HepG2 (cell line): ENCODE results near the gene TTLL8. TPM values are rescaled to one million over a fixed set of nuclear protein-coding genes. Genes with fewer than 3 reads are reported as not detected.

ENCODE experiments used
- ATAC-seq: fragments of 200-7000 bp; cut with Tn5 transposase; 3 replicates; pipeline ENCODE4 v1.9.1; 2020; ENCODE audit warnings: mild to moderate bottlenecking, moderate library complexity
- BruUV-seq: library from RNA; stranded (reverse); fragments of 400-500 nt; replicated peaks from 2 replicates; lab custom pipeline; 2021; lab: Mats Ljungman, UMichigan
- CTCF ChIA-PET: fragments of 300-600 bp; formaldehyde crosslinking; extraction: SDS; loops from one replicate; lab custom pipeline; 2021; ENCODE audit warnings: low total read pairs, inconsistent platforms, low intra/inter-chr PET ratio; lab: Yijun Ruan, JAX
- POLR2A ChIA-PET: fragments of 350-600 bp; sonication (Branson Sonifier 250); formaldehyde crosslinking; loops from one replicate; lab custom pipeline; 2020; ENCODE audit warnings: antibody characterized with exemption, inconsistent platforms; lab: Yijun Ruan, JAX
- DNase-seq: peaks from one replicate; pipeline ENCODE4 v3.0.0-alpha.2; 2015; ENCODE audit warnings: low spot score
- FAIRE-seq: peaks from 3 replicates; lab custom pipeline; 2011; peaks lifted over from hg19 to GRCh38; lab: Jason Lieb, UNC
- H2AFZ ChIP-seq: one replicate; pipeline ENCODE4 v1.6.1; 2011; ENCODE audit warnings: low read length, inconsistent platforms
- H3K27ac ChIP-seq: fragments of 300-600 bp; 3 replicates; pipeline ENCODE4 v1.8.0; 2011; ENCODE audit warnings: mixed run types, mild to moderate bottlenecking, mixed read lengths, low read length, inconsistent platforms; ENCODE audit not compliant: insufficient read depth; ENCODE audit errors: extremely low read length
- H3K27me3 ChIP-seq, 2 experiments: fragments of 200-600 bp in 1 of 2; 2 replicates in 1 of 2; 3 replicates in 1 of 2; pipeline versions ENCODE4 v1.6.0 to v1.8.0; 2011; ENCODE audit warnings: low read length in 2 of 2, mild to moderate bottlenecking in 2 of 2, moderate library complexity in 2 of 2, inconsistent platforms in 1 of 2; ENCODE audit not compliant: insufficient read depth in 2 of 2, control insufficient read depth in 1 of 2
- H3K36me3 ChIP-seq, 2 experiments: fragments of 200-600 bp in 1 of 2; replicated peaks in 1 of 2; 2 replicates in 1 of 2; 3 replicates in 1 of 2; pipeline versions ENCODE4 v1.5.1 to v1.8.0; 2011; ENCODE audit warnings: low read length in 2 of 2, inconsistent platforms in 1 of 2; ENCODE audit not compliant: insufficient read depth in 2 of 2, control insufficient read depth in 1 of 2
- H3K4me1 ChIP-seq: 2 replicates; pipeline ENCODE4 v1.5.1; 2012; ENCODE audit warnings: low read length, inconsistent platforms; ENCODE audit not compliant: insufficient read depth
- H3K4me2 ChIP-seq: 2 replicates; pipeline ENCODE4 v1.6.0; 2011; ENCODE audit warnings: low read depth, low read length, inconsistent platforms
- H3K4me3 ChIP-seq, 3 experiments: fragments of 200-600 bp in 1 of 3; sonication (generic), shearing (Covaris generic) in 1 of 3; replicated peaks in 1 of 3; 2 replicates each; pipeline ENCODE4 v1.5.1; 2011 to 2016; ENCODE audit warnings: low read length in 3 of 3, inconsistent platforms in 2 of 3, low read depth in 2 of 3, mild to moderate bottlenecking in 2 of 3, control low read depth in 1 of 3, mixed read lengths in 1 of 3; ENCODE audit not compliant: insufficient read depth in 1 of 3
- H3K79me2 ChIP-seq: one replicate; pipeline ENCODE4 v1.6.1; 2011; ENCODE audit warnings: low read length, inconsistent platforms; ENCODE audit not compliant: insufficient read depth
- H3K9ac ChIP-seq: 2 replicates; pipeline ENCODE4 v1.6.0; 2011; ENCODE audit warnings: mild to moderate bottlenecking, low read depth, low read length, inconsistent platforms; ENCODE audit not compliant: insufficient read depth
- H3K9me3 ChIP-seq: 2 replicates; pipeline ENCODE4 v1.5.1; 2012; ENCODE audit warnings: mild to moderate bottlenecking, low read length
- H4K20me1 ChIP-seq: 2 replicates; pipeline ENCODE4 v1.6.0; 2011; ENCODE audit warnings: inconsistent platforms, mild to moderate bottlenecking, low read length, moderate library complexity; ENCODE audit not compliant: insufficient read depth
- ATAD3A ChIP-seq: sonication (generic); formaldehyde crosslinking; IDR thresholded peaks from 2 replicates; pipeline ENCODE4 v1.4.0; 2020; ENCODE audit warnings: missing genetic modification reagents
- ATF7-NPFF ChIP-seq: sonication (generic); formaldehyde crosslinking; IDR thresholded peaks from 2 replicates; pipeline ENCODE4 v1.8.1; 2023; ENCODE audit warnings: mild to moderate bottlenecking, low read depth, missing genetic modification reagents, moderate library complexity
- CENPT ChIP-seq: sonication (generic); formaldehyde crosslinking; IDR thresholded peaks from 2 replicates; pipeline ENCODE4 v1.8.0; 2022; ENCODE audit warnings: low read depth, mild to moderate bottlenecking, moderate library complexity, missing genetic modification reagents
- FOXJ3 ChIP-seq: sonication (generic); formaldehyde crosslinking; IDR thresholded peaks from 2 replicates; pipeline ENCODE4 v1.4.0; 2020; ENCODE audit warnings: missing genetic modification reagents, mild to moderate bottlenecking, borderline replicate concordance
- FUBP1 ChIP-seq: sonication (generic); formaldehyde crosslinking; IDR thresholded peaks from 2 replicates; pipeline ENCODE4 v1.5.1; 2020; ENCODE audit warnings: missing genetic modification reagents, mild to moderate bottlenecking, borderline replicate concordance
- GPN1 ChIP-seq: sonication (generic); formaldehyde crosslinking; IDR thresholded peaks from 2 replicates; pipeline ENCODE4 v1.5.1; 2020; ENCODE audit warnings: missing genetic modification reagents, borderline replicate concordance
- NAIF1 ChIP-seq: sonication (generic); formaldehyde crosslinking; IDR thresholded peaks from 2 replicates; pipeline ENCODE4 v1.5.0; 2020; ENCODE audit warnings: mild to moderate bottlenecking, missing genetic modification reagents, borderline replicate concordance
- ONECUT2 ChIP-seq: sonication (generic); formaldehyde crosslinking; IDR thresholded peaks from 2 replicates; pipeline ENCODE4 v1.4.0; 2020; ENCODE audit warnings: missing genetic modification reagents
- ZNF570 ChIP-seq: sonication (generic); formaldehyde crosslinking; IDR thresholded peaks from 2 replicates; pipeline ENCODE4 v1.4.0; 2020; ENCODE audit warnings: mild to moderate bottlenecking, missing genetic modification reagents, borderline replicate concordance
- ZNF704 ChIP-seq: sonication (generic); formaldehyde crosslinking; IDR thresholded peaks from 2 replicates; pipeline ENCODE4 v1.8.1; 2023; ENCODE audit warnings: mild to moderate bottlenecking, inconsistent platforms, moderate library complexity, missing genetic modification reagents, borderline replicate concordance
- ZNF772 ChIP-seq: sonication (generic); formaldehyde crosslinking; IDR thresholded peaks from 2 replicates; pipeline ENCODE4 v1.5.0; 2020; ENCODE audit warnings: mild to moderate bottlenecking, missing genetic modification reagents
- ZSCAN12 ChIP-seq: sonication (generic); formaldehyde crosslinking; IDR thresholded peaks from 2 replicates; pipeline ENCODE4 v1.9.0; 2021; ENCODE audit warnings: mild to moderate bottlenecking, missing genetic modification reagents
- WGBS: methylation state at CpG from one replicate; pipeline ENCODE4 v1.1.6; 2017; ENCODE audit warnings: low lambda C conversion rate; 5-methylcytosine and 5-hydroxymethylcytosine counted together
- in situ Hi-C: cut with HindIII; loops from 2 replicates; pipeline ENCODE4 v1.10.0; 2017; ENCODE audit warnings: low pct_unique_long_range_greater_than_20kb; ENCODE audit not compliant: extremely low pct_ligation_motif_present
- intact Hi-C: fragments of 100-400 bp; cut with micrococcal nuclease; formaldehyde crosslinking; loops from one replicate; pipeline ENCODE4 v1.10.0; 2022; ENCODE audit not compliant: unreplicated experiment
- polyA plus RNA-seq, 8 experiments: library from polyadenylated mRNA; depleted of rRNA in 3 of 8; stranded (reverse) in 7 of 8; unstranded in 1 of 8; fragments of >200 nt; fragmentation: Illumina TruSeq in 4 of 8; extraction: Trizol in 4 of 8; gene quantifications; 2 replicates each; pipeline versions ENCODE4 v1.2.1 to v1.2.3, GENCODE V29; 2011 to 2016; ENCODE audit warnings: low read depth in 4 of 8, missing spikeins in 1 of 8, mixed read lengths in 1 of 8; ENCODE audit not compliant: insufficient read depth in 1 of 8
- total RNA-seq, 5 experiments: library from RNA; depleted of rRNA; stranded (reverse); fragments of >200 nt; fragmentation: Illumina TruSeq; extraction: Trizol; gene quantifications; 2 replicates each; pipeline ENCODE4 v1.2.3, GENCODE V29; 2016; ENCODE audit warnings: low read depth in 1 of 5
- TF ChIP-seq, protein P1 (sequence below): sonication (generic); formaldehyde crosslinking; IDR thresholded peaks from 2 replicates; pipeline ENCODE4 v1.4.0; 2020; ENCODE audit warnings: low read depth, missing genetic modification reagents
- TF ChIP-seq, protein P2 (sequence below): sonication (generic); formaldehyde crosslinking; conservative IDR thresholded peaks from 2 replicates; pipeline ENCODE4 v1.8.1; 2023; ENCODE audit warnings: missing genetic modification reagents

TTLL8 gene
- total and polyA plus RNA-seq, 2 of the 13 experiments (the other 11 are each of a cell fraction or from before 2014, with no cell fraction given), result not detected

GRCh38 chr22:50082197-50082715 is 24.2 kb upstream of the TTLL8 start:
- Histone ChIP-seq H4K20me1 (no peaks in the 10 kb centered on the region), H3K4me3 (no peak overlapping the region), H3K4me2 (no peak overlapping the region), H3K27ac (no peak overlapping the region), H3K9ac (no peak overlapping the region), H2AFZ (no peak overlapping the region), H3K27me3 (peaks cover 3 to 48% of the 10 kb centered on the region in 2 experiments; a peak in 4 of 5 replicates), H3K79me2 (no peaks in the 10 kb centered on the region), H3K9me3 (no peaks in the 10 kb centered on the region), H3K36me3 (no peaks in the 10 kb centered on the region), H3K4me1 (peaks cover 24% of the 10 kb centered on the region)
- no TSS peak for BruUV-seq
- ChIA-PET CTCF (no interaction called here), POLR2A (no interaction called here)
- no peak for FAIRE-seq
- peak; percentile 27; the same call in 2 of the 3 replicates for ATAC-seq
- in situ Hi-C loops, result no loop called here
- DNase-seq, result no peak
- intact Hi-C loops, result no loop called here
- 54% methylated on average over 10 of the region's 18 CpGs for WGBS
- TF ChIP-seq ONECUT2 (CRISPR knock-in tag) (no peak), FOXJ3 (CRISPR knock-in tag) (no peak), CENPT (CRISPR knock-in tag) (no peak), ZNF772 (CRISPR knock-in tag) (no peak), ZNF570 (CRISPR knock-in tag) (no peak), ATAD3A (CRISPR knock-in tag) (no peak), ZSCAN12 (CRISPR knock-in tag) (no peak), ATF7-NPFF (no peak), ZNF704 (CRISPR knock-in tag) (no peak), FUBP1 (CRISPR knock-in tag) (no peak), NAIF1 (CRISPR knock-in tag) (no peak), GPN1 (CRISPR knock-in tag) (no peak)
- TF ChIP-seq, protein P1, sequence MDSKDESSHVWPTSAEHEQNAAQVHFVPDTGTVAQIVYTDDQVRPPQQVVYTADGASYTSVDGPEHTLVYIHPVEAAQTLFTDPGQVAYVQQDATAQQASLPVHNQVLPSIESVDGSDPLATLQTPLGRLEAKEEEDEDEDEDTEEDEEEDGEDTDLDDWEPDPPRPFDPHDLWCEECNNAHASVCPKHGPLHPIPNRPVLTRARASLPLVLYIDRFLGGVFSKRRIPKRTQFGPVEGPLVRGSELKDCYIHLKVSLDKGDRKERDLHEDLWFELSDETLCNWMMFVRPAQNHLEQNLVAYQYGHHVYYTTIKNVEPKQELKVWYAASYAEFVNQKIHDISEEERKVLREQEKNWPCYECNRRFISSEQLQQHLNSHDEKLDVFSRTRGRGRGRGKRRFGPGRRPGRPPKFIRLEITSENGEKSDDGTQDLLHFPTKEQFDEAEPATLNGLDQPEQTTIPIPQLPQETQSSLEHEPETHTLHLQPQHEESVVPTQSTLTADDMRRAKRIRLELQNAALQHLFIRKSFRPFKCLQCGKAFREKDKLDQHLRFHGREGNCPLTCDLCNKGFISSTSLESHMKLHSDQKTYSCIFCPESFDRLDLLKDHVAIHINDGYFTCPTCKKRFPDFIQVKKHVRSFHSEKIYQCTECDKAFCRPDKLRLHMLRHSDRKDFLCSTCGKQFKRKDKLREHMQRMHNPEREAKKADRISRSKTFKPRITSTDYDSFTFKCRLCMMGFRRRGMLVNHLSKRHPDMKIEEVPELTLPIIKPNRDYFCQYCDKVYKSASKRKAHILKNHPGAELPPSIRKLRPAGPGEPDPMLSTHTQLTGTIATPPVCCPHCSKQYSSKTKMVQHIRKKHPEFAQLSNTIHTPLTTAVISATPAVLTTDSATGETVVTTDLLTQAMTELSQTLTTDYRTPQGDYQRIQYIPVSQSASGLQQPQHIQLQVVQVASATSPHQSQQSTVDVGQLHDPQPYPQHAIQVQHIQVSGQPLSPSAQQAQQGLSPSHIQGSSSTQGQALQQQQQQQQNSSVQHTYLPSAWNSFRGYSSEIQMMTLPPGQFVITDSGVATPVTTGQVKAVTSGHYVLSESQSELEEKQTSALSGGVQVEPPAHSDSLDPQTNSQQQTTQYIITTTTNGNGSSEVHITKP, result no peak
- TF ChIP-seq, protein P2, sequence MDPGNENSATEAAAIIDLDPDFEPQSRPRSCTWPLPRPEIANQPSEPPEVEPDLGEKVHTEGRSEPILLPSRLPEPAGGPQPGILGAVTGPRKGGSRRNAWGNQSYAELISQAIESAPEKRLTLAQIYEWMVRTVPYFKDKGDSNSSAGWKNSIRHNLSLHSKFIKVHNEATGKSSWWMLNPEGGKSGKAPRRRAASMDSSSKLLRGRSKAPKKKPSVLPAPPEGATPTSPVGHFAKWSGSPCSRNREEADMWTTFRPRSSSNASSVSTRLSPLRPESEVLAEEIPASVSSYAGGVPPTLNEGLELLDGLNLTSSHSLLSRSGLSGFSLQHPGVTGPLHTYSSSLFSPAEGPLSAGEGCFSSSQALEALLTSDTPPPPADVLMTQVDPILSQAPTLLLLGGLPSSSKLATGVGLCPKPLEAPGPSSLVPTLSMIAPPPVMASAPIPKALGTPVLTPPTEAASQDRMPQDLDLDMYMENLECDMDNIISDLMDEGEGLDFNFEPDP (CRISPR knock-in tag), result no peak
